Activated CD4-positive, alpha-beta T cell treated with anti-CD3 and anti-CD28 coated beads for 36 hours (primary cell): ENCODE results near the gene CELF2. TPM values are rescaled to one million over a fixed set of nuclear protein-coding genes. Genes with fewer than 3 reads are reported as not detected.

Experiments used
- ATAC-seq: fragments of 200-7000 bp; cut with Tn5 transposase; one replicate; pipeline ENCODE4 v1.10.0; 2021; ENCODE audit warnings: mild to moderate bottlenecking, moderate library complexity
- CTCF ChIA-PET: fragments of 350-600 bp; sonication (Branson Sonifier 250); formaldehyde crosslinking; loops from one replicate; lab custom pipeline; 2021; ENCODE audit warnings: antibody characterized with exemption; lab: Charles Lee
- POLR2A ChIA-PET: fragments of 350-600 bp; sonication (Branson Sonifier 250); formaldehyde crosslinking; loops from one replicate; lab custom pipeline; 2021; ENCODE audit warnings: antibody characterized with exemption, inconsistent platforms; lab: Charles Lee
- DNase-seq: peaks from one replicate; pipeline ENCODE4 v3.0.0-alpha.2; 2020
- H3K27ac Mint-ChIP-seq: one replicate; pipeline ENCODE4 v1.8.0; 2021; ENCODE audit warnings: mixed read lengths
- H3K27me3 Mint-ChIP-seq: one replicate; pipeline ENCODE4 v1.8.0; 2021; ENCODE audit warnings: mixed read lengths
- H3K36me3 Mint-ChIP-seq: one replicate; pipeline ENCODE4 v1.8.0; 2021; ENCODE audit warnings: low read depth, mixed read lengths
- H3K4me1 Mint-ChIP-seq: one replicate; pipeline ENCODE4 v1.8.0; 2021; ENCODE audit warnings: mixed read lengths
- H3K4me3 Mint-ChIP-seq: one replicate; pipeline ENCODE4 v1.8.0; 2021; ENCODE audit warnings: mild to moderate bottlenecking, moderate library complexity, mixed read lengths
- H3K9me3 Mint-ChIP-seq: one replicate; pipeline ENCODE4 v1.8.0; 2021; ENCODE audit warnings: low read depth, mixed read lengths
- intact Hi-C, 2 experiments: fragments of 100-400 bp; cut with DNase I in 1 of 2; cut with micrococcal nuclease in 1 of 2; formaldehyde crosslinking; loops; one replicate each; pipeline versions ENCODE4 v1.14.2 to v1.15.1; 2022 to 2024; cut with DNase I, micrococcal nuclease
- total RNA-seq, 2 experiments: library from RNA; stranded (reverse); gene quantifications; one replicate each; pipeline ENCODE4 v1.2.3, GENCODE V29; 2021

The CELF2 gene
- total RNA-seq, 2 experiments from 2014 or later, result 102 to 119 TPM

- ChIA-PET POLR2A (interaction anchor here (2.7 kb wide), 1 partner anchor 11 kb away, joined by 33 read pairs; no protein-coding TSS in a partner anchor), CTCF (interaction anchor here (0.9 to 2.6 kb wide), 3 partner anchors 11 to 50 kb away, joined by 3 to 15 read pairs (median 4); no protein-coding TSS in a partner anchor)
- ATAC-seq (no peak), DNase-seq (no peak)
- Mint-ChIP-seq H3K27me3 (no peaks in the 10 kb centered on the region), H3K4me1 (peaks cover 95% of the 10 kb centered on the region), H3K9me3 (no peaks in the 10 kb centered on the region), H3K36me3 (peaks cover 77% of the 10 kb centered on the region), H3K4me3 (no peak overlapping the region), H3K27ac (peak overlapping the region; percentile 93)
- intact Hi-C loops, result no loop called here
Measured at GRCh38 chr10:11224792-11225416, 207.2 kb downstream of the CELF2 start.

GRCh38 chr10:11225935-11226334 is 208.3 kb downstream of the CELF2 start:
- no peaks in the 10 kb centered on the region for H3K9me3 Mint-ChIP-seq
- ATAC-seq (peak; percentile 80), DNase-seq (peak; percentile 85)
- H3K36me3 Mint-ChIP-seq, result peaks cover 73% of the 10 kb centered on the region
- peaks cover 96% of the 10 kb centered on the region for H3K4me1 Mint-ChIP-seq
- intact Hi-C loops, result loop anchor here (1.0 to 2.0 kb wide), 3 partner anchors 8 to 47 kb away; no protein-coding TSS in a partner anchor
- H3K4me3 Mint-ChIP-seq, result peak overlapping the region; percentile 47
- CTCF ChIA-PET, result interaction anchor here (0.6 to 2.7 kb wide), 14 partner anchors 8 to 289 kb away, joined by 3 to 15 read pairs (median 4); no protein-coding TSS in a partner anchor
- H3K27me3 Mint-ChIP-seq, result no peaks in the 10 kb centered on the region
- POLR2A ChIA-PET, result interaction anchor here (0.5 to 2.7 kb wide), 15 partner anchors 10 to 353 kb away, joined by 3 to 33 read pairs (median 4); no protein-coding TSS in a partner anchor
- H3K27ac Mint-ChIP-seq, result peak overlapping the region; percentile 93

GRCh38 chr10:11227103-11227502 is 209.4 kb downstream of the CELF2 start:
- ChIA-PET POLR2A (interaction anchor here (0.6 to 2.7 kb wide), 11 partner anchors 9 to 352 kb away, joined by 4 to 33 read pairs (median 6); no protein-coding TSS in a partner anchor), CTCF (interaction anchor here (1.1 to 2.7 kb wide), 9 partner anchors 9 to 63 kb away, joined by 3 to 15 read pairs (median 5); no protein-coding TSS in a partner anchor)
- no peak for ATAC-seq
- peak overlapping the region; percentile 93 for H3K27ac Mint-ChIP-seq
- no peaks in the 10 kb centered on the region for H3K9me3 Mint-ChIP-seq
- peaks cover 71% of the 10 kb centered on the region for H3K36me3 Mint-ChIP-seq
- H3K27me3 Mint-ChIP-seq, result no peaks in the 10 kb centered on the region
- H3K4me1 Mint-ChIP-seq, result peaks cover 97% of the 10 kb centered on the region
- no peak for DNase-seq
- peak overlapping the region; percentile 47 for H3K4me3 Mint-ChIP-seq
- intact Hi-C loops, result loop anchor here in 1 of 2 experiments (2.0 kb wide), 1 partner anchor 48 kb away; no protein-coding TSS in a partner anchor

- Mint-ChIP-seq H3K4me1 (peaks cover 98% of the 10 kb centered on the region), H3K36me3 (peaks cover 72% of the 10 kb centered on the region), H3K27ac (peak overlapping the region; percentile 90), H3K27me3 (no peaks in the 10 kb centered on the region), H3K4me3 (no peak overlapping the region), H3K9me3 (no peaks in the 10 kb centered on the region)
- ATAC-seq (no peak), DNase-seq (no peak)
- intact Hi-C loops, result no loop called here
- POLR2A ChIA-PET, result no interaction called here
- CTCF ChIA-PET, result interaction anchor here (1.9 kb wide), 1 partner anchor 64 kb away, joined by 5 read pairs; no protein-coding TSS in a partner anchor
Measured at GRCh38 chr10:11229893-11230292, 212.2 kb downstream of the CELF2 start.

GRCh38 chr10:11230498-11231167 is 213.0 kb downstream of the CELF2 start:
- ChIA-PET CTCF (interaction anchor here (0.6 to 2.9 kb wide), 8 partner anchors 11 to 86 kb away, joined by 3 to 14 read pairs (median 5); no protein-coding TSS in a partner anchor), POLR2A (interaction anchor here (0.8 kb wide), 1 partner anchor 80 kb away, joined by 3 read pairs; no protein-coding TSS in a partner anchor)
- Mint-ChIP-seq H3K27ac (peak overlapping the region; percentile 90), H3K4me3 (no peak overlapping the region), H3K27me3 (no peaks in the 10 kb centered on the region), H3K9me3 (no peaks in the 10 kb centered on the region), H3K36me3 (peaks cover 68% of the 10 kb centered on the region), H3K4me1 (peaks cover 98% of the 10 kb centered on the region)
- intact Hi-C loops, result no loop called here
- no peak for DNase-seq
- ATAC-seq, result no peak

- no peak for ATAC-seq
- peaks cover 63% of the 10 kb centered on the region for H3K36me3 Mint-ChIP-seq
- ChIA-PET CTCF (interaction anchor here (0.6 to 2.9 kb wide), 9 partner anchors 12 to 86 kb away, joined by 3 to 14 read pairs (median 5); no protein-coding TSS in a partner anchor), POLR2A (interaction anchor here (0.8 to 1.6 kb wide), 2 partner anchors 39 to 81 kb away, joined by 3 to 5 read pairs; no protein-coding TSS in a partner anchor)
- no peaks in the 10 kb centered on the region for H3K9me3 Mint-ChIP-seq
- peak overlapping the region; percentile 90 for H3K27ac Mint-ChIP-seq
- DNase-seq, result no peak
- no peaks in the 10 kb centered on the region for H3K27me3 Mint-ChIP-seq
- H3K4me3 Mint-ChIP-seq, result no peak overlapping the region
- intact Hi-C loops, result no loop called here
- H3K4me1 Mint-ChIP-seq, result peaks cover 98% of the 10 kb centered on the region
Measured at GRCh38 chr10:11231285-11231684, 213.6 kb downstream of the CELF2 start.

- Mint-ChIP-seq H3K9me3 (no peaks in the 10 kb centered on the region), H3K27ac (peak overlapping the region; percentile 98), H3K4me3 (peak overlapping the region; percentile 17), H3K4me1 (peaks cover 98% of the 10 kb centered on the region), H3K36me3 (peaks cover 62% of the 10 kb centered on the region), H3K27me3 (no peaks in the 10 kb centered on the region)
- ChIA-PET CTCF (interaction anchor here (0.5 to 2.9 kb wide), 11 partner anchors 13 to 289 kb away, joined by 3 to 14 read pairs (median 4); no protein-coding TSS in a partner anchor), POLR2A (interaction anchor here (0.6 to 1.6 kb wide), 11 partner anchors 9 to 103 kb away, joined by 3 to 18 read pairs (median 4); no protein-coding TSS in a partner anchor)
- peak; percentile 62 for ATAC-seq
- no peak for DNase-seq
- intact Hi-C loops, result loop anchor here (1.0 to 2.0 kb wide), 2 partner anchors 23 to 24 kb away; no protein-coding TSS in a partner anchor
Measured at GRCh38 chr10:11232222-11232961, 214.7 kb downstream of the CELF2 start.

GRCh38 chr10:11234857-11235531 is 217.3 kb downstream of the CELF2 start:
- no peaks in the 10 kb centered on the region for H3K27me3 Mint-ChIP-seq
- intact Hi-C loops, result loop anchor here (1.0 to 5.0 kb wide), 8 partner anchors 17 to 887 kb away; no protein-coding TSS in a partner anchor
- ChIA-PET POLR2A (interaction anchor here (0.7 to 2.7 kb wide), 17 partner anchors 9 to 216 kb away, joined by 3 to 33 read pairs (median 6); no protein-coding TSS in a partner anchor), CTCF (interaction anchor here (0.6 to 3.3 kb wide), 15 partner anchors 8 to 220 kb away, joined by 3 to 27 read pairs (median 4); no protein-coding TSS in a partner anchor)
- DNase-seq, result no peak
- H3K9me3 Mint-ChIP-seq, result no peaks in the 10 kb centered on the region
- H3K4me1 Mint-ChIP-seq, result peaks cover 83% of the 10 kb centered on the region
- H3K27ac Mint-ChIP-seq, result peak overlapping the region; percentile 98
- ATAC-seq, result peak; percentile 17
- peaks cover 58% of the 10 kb centered on the region for H3K36me3 Mint-ChIP-seq
- peak overlapping the region; percentile 55 for H3K4me3 Mint-ChIP-seq

- Mint-ChIP-seq H3K36me3 (peaks cover 61% of the 10 kb centered on the region), H3K27me3 (no peaks in the 10 kb centered on the region), H3K27ac (peak overlapping the region; percentile 98), H3K4me3 (peak overlapping the region; percentile 55), H3K9me3 (no peaks in the 10 kb centered on the region), H3K4me1 (peaks cover 75% of the 10 kb centered on the region)
- intact Hi-C loops, result loop anchor here (1.0 to 5.0 kb wide), 12 partner anchors 9 to 887 kb away; no protein-coding TSS in a partner anchor
- POLR2A ChIA-PET, result interaction anchor here (0.6 to 2.7 kb wide), 22 partner anchors 10 to 817 kb away, joined by 3 to 33 read pairs (median 4); no protein-coding TSS in a partner anchor
- DNase-seq, result no peak
- CTCF ChIA-PET, result interaction anchor here (0.6 to 3.3 kb wide), 18 partner anchors 9 to 714 kb away, joined by 3 to 27 read pairs (median 4); no protein-coding TSS in a partner anchor
- ATAC-seq, result peak; percentile 46
Measured at GRCh38 chr10:11235771-11236170, 218.1 kb downstream of the CELF2 start.
